Effector memory CD4-positive, alpha-beta T cell (primary cell): ENCODE data around the gene NPAS3.

ENCODE experiments used
- DNase-seq, 3 donors: peaks; one replicate each; pipeline ENCODE4 v3.0.0-alpha.2; 2020
- H3K27ac ChIP-seq: 2 replicates; pipeline ENCODE4 v1.7.0; 2013; ENCODE audit warnings: mild to moderate bottlenecking, low read length, moderate library complexity; ENCODE audit not compliant: insufficient read depth, poor library complexity, severe bottlenecking
- H3K27me3 ChIP-seq: replicated peaks from 2 replicates; pipeline ENCODE4 v1.7.0; 2013; ENCODE audit warnings: mild to moderate bottlenecking, low read length; ENCODE audit not compliant: insufficient read depth, control insufficient read depth, poor library complexity, severe bottlenecking
- H3K36me3 ChIP-seq: 2 replicates; pipeline ENCODE4 v1.7.0; 2013; ENCODE audit warnings: mild to moderate bottlenecking, low read length, moderate library complexity; ENCODE audit not compliant: control insufficient read depth, insufficient read depth
- H3K4me1 ChIP-seq: 2 replicates; pipeline ENCODE4 v1.7.0; 2013; ENCODE audit warnings: low read length, mild to moderate bottlenecking; ENCODE audit not compliant: control insufficient read depth, insufficient read depth, poor library complexity, severe bottlenecking
- H3K4me3 ChIP-seq: 2 replicates; pipeline ENCODE4 v1.7.0; 2013; ENCODE audit warnings: low read length, low read depth, mild to moderate bottlenecking; ENCODE audit not compliant: insufficient read depth, poor library complexity, severe bottlenecking
- H3K9me3 ChIP-seq: 2 replicates; pipeline ENCODE4 v1.7.0; 2013; ENCODE audit warnings: mild to moderate bottlenecking, low read length, moderate library complexity; ENCODE audit not compliant: control insufficient read depth

NPAS3 gene

DNA sequence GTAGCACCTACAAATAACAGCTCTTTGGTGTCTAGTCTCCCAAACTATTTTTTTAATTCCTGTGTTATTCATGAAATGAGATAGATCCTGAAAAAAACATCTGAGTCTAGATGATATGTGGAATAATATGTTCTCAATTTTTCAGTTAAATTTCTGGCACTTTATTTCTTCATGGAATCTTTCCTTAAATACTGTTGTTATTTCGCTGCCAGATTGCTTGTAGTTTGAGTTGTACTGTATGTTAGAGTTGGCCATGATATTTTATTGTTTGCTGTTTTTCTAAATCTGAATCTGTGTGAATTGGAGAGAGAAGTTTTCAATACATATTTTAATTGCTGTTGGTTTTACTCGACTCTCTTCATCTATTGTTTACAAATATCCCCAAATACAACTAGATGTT is 511.7 kb downstream of the NPAS3 start:
- Histone ChIP-seq H3K9me3 (no peaks in the 10 kb centered on the region), H3K4me3 (no peak overlapping the region), H3K36me3 (no peaks in the 10 kb centered on the region), H3K27me3 (no peaks in the 10 kb centered on the region), H3K27ac (no peak overlapping the region), H3K4me1 (no peaks in the 10 kb centered on the region)
- DNase-seq = no peak

DNA sequence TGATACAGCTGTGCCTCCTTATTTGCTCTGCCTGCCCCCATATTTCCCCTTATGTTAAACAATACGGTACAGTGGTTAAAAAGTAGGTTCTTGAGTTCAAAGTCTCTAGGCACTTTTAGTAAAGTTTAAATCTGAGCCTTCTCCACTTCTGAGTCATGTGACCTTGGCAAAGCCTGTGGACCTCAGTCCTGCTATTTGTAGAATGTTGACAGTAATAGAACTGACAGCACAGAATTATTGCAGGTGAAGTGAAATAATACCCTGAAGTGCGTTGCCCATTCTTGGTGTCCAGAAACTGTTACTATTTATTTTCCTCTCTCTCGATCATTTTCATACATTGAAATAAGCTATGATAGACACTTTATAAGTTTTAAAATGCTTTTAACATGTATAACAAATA is 512.5 kb downstream of the NPAS3 start:
- H3K4me1 ChIP-seq = no peaks in the 10 kb centered on the region
- H3K4me3 ChIP-seq = no peak overlapping the region
- H3K9me3 ChIP-seq = no peaks in the 10 kb centered on the region
- H3K36me3 ChIP-seq = no peaks in the 10 kb centered on the region
- no peaks in the 10 kb centered on the region for H3K27me3 ChIP-seq
- DNase-seq = no peak
- no peak overlapping the region for H3K27ac ChIP-seq

DNA sequence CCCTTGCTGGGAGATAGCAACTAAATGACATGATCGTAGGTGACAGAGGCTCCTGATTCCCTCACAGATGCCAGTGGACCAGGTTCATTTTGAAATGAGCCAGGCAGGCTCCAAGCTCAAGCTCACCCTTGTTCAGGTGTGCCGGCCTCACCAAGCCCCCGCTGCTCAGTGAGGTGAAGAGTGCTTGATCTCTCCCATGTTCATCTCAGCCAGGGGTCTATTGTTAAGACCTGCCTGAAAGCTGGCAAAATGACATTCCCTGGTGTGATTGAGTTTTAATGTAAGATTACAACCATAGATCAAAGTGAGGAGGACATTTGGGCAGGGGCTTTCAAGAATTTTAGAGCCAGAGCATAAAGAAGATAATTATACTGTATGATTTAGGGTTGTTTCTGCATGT is 514.3 kb downstream of the NPAS3 start:
- Histone ChIP-seq H3K36me3 (no peaks in the 10 kb centered on the region), H3K4me3 (no peak overlapping the region)
- DNase-seq = no peak

DNA sequence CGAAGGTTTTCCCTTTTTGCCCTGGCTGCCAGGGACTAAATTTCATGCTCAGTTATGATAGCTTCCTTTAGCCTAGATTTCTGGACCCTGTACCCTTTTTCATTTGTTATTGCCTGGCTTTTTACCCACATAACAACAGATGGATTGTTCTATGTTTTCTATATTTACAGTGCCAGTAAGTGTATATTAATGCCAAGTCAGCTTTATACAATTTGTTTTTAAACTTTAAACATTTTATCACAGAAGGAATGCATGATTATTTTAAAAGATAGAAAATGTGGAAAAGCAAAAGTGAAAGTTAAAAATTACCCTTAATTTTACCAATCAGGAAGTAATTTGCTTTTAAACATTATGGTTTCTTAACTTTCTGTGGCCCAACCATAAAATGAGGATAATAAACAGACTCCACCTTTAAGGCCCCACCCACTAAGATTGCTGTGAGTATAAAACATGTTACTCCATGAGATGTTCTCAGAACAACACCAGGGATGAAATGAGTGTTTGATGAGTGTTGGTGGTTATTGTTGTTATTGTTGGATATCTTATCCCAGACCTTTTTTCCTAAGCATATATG is 515.4 kb downstream of the NPAS3 start:
- Histone ChIP-seq H3K27ac (no peak overlapping the region), H3K4me1 (no peaks in the 10 kb centered on the region), H3K4me3 (no peak overlapping the region), H3K9me3 (no peaks in the 10 kb centered on the region), H3K27me3 (no peaks in the 10 kb centered on the region), H3K36me3 (no peaks in the 10 kb centered on the region)
- DNase-seq = no peak

More for the DNA sequence above, 514.3 kb downstream of the NPAS3 start:
- Histone ChIP-seq H3K9me3 (no peaks in the 10 kb centered on the region), H3K27ac (no peak overlapping the region), H3K4me1 (no peaks in the 10 kb centered on the region), H3K27me3 (no peaks in the 10 kb centered on the region)

DNA sequence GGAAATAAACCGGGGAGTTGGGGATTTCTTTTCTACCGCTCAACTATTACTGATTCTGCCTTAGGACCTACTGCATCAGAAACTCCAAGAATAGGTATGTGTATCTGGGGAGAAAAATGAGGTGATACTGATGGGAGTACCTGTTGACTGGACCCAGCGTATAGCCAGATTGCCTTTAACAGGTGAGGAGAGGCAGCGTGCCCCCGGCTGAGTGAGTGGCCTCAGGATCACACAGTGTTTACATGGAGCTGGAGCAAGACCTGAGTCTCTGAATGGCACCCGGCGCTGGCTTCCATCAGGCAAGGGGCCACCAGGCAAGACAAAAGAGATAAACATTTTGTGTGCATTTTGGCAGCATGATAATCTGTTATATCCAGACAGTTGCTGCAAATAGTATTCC is 516.0 kb downstream of the NPAS3 start:
- no peak overlapping the region for H3K27ac ChIP-seq
- no peaks in the 10 kb centered on the region for H3K27me3 ChIP-seq
- no peak for DNase-seq
- no peaks in the 10 kb centered on the region for H3K36me3 ChIP-seq
- H3K4me1 ChIP-seq = no peaks in the 10 kb centered on the region
- no peaks in the 10 kb centered on the region for H3K9me3 ChIP-seq
- H3K4me3 ChIP-seq = no peak overlapping the region

DNA sequence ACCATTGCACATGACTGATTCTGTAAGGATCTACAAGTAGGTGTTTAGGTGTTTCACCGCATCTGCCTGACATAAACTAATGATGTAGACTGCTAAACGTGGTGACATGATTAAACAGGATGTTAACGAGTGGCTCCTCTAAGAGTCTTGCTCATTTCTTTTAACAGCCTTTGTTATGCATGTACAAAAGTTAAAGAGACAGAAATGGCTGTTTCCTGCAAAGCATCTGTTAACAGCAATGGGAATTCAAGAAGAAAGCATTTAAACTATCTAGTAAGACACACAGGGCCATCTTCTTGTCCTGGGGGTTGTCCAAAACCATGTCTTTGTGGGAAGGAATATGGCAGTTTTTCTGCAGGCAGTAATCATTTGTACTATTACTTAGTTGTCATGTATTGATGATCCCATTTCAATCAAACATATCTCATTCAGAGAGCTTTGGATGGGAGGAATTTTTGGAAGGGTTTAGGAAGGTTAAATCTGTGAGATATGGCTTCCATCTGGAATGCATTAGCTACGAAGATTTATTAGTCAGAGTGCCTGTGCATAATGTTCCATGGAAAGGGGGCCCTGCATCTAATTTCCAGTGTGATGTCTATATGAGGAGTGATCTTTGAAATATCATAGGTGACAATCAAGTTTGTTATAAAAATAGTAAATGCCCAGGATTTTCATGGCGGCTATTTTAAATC is 517.1 kb downstream of the NPAS3 start:
- no peak for DNase-seq
- Histone ChIP-seq H3K36me3 (no peaks in the 10 kb centered on the region), H3K27me3 (no peaks in the 10 kb centered on the region), H3K27ac (no peak overlapping the region), H3K4me3 (no peak overlapping the region), H3K4me1 (no peaks in the 10 kb centered on the region), H3K9me3 (no peaks in the 10 kb centered on the region)

DNA sequence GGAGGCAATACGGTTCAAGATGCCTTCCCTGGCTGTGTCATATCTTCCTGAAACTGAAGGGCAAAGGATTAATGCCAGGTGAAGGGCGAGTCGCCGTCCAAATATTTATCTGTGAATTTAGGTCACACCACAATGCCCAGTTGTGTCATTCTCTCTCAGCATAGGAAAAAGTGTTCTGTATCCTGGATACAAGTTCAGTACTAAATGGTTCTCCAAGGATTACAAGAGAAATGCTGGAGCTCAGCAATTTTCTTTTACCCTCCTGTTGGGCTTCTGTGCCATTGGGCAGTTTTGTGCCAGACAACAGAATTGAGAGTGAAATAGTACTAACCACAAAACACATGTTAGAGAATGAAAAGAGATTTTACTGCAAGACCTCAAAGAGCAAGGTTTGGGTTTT is 518.3 kb downstream of the NPAS3 start:
- H3K9me3 ChIP-seq = no peaks in the 10 kb centered on the region
- DNase-seq = no peak
- no peaks in the 10 kb centered on the region for H3K27me3 ChIP-seq
- H3K36me3 ChIP-seq = no peaks in the 10 kb centered on the region
- H3K4me3 ChIP-seq = no peak overlapping the region
- no peaks in the 10 kb centered on the region for H3K4me1 ChIP-seq
- no peak overlapping the region for H3K27ac ChIP-seq

DNA sequence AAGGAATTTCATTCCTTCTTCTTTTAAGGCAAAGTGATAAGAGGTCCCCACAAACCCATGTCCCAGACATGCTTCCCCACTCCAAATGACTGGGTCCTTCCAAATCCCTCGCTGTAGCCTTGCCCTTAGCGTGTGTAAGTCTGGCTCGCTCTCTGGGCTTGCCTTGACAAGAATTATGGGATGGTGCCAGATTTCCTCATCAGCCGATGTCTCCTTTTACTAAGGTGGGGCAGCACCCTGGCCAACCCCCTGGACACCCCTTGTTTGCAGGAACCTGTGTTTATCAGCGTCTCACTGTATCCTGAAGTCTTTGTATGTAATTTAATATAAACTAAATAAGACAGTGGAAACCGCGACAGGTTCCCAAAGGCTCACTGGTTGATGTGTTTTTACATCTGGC is 518.9 kb downstream of the NPAS3 start:
- no peak overlapping the region for H3K27ac ChIP-seq

DNA sequence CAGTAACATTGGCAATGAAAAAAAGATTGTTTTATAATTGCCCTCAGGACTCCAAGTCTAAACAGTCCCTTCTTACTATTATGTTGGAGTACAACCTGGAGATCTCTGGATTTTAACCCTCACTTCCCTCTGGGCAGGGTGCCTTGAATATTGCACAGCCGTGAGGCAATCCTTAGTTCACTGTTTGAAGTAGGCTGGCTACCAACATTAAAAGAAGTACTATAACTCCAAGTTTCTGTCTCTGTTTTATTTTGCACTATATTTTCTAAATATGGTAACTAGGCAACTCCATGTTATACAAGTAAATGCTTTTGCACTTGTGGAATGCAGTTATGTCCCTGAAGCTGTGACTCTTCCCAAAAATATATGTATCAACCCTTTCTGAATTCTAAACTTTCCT is 521.5 kb downstream of the NPAS3 start:
- no peaks in the 10 kb centered on the region for H3K9me3 ChIP-seq
- H3K4me1 ChIP-seq = no peaks in the 10 kb centered on the region
- H3K27me3 ChIP-seq = no peaks in the 10 kb centered on the region
- H3K27ac ChIP-seq = no peak overlapping the region
- no peak overlapping the region for H3K4me3 ChIP-seq
- H3K36me3 ChIP-seq = no peaks in the 10 kb centered on the region
- DNase-seq = no peak

More for the DNA sequence above, 518.9 kb downstream of the NPAS3 start:
- Histone ChIP-seq H3K4me1 (no peaks in the 10 kb centered on the region), H3K36me3 (no peaks in the 10 kb centered on the region), H3K27me3 (no peaks in the 10 kb centered on the region), H3K9me3 (no peaks in the 10 kb centered on the region), H3K4me3 (no peak overlapping the region)
- no peak for DNase-seq

DNA sequence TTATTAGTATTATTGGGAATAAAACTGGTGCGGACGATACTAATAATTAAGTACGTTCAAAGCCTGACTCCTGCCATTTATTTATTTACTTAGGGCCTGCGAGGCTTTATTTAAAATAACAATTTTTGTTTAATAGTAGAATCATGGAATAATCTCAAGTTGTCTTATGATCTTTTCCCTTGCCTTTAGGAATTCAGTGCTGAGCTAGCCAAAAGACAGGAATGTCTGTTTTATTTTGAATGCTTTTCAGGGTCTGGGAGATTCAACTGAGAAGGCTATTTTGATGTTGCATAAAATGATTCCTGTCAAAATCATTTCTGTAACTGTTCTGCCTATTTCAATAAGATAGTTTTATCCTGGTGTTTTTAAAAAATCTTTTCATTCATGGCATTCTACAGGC is 522.4 kb downstream of the NPAS3 start:
- no peaks in the 10 kb centered on the region for H3K36me3 ChIP-seq
- no peak for DNase-seq

More for the DNA sequence above, 522.4 kb downstream of the NPAS3 start:
- H3K9me3 ChIP-seq = no peaks in the 10 kb centered on the region
- no peak overlapping the region for H3K27ac ChIP-seq
- H3K4me3 ChIP-seq = no peak overlapping the region
- H3K4me1 ChIP-seq = no peaks in the 10 kb centered on the region
- no peaks in the 10 kb centered on the region for H3K27me3 ChIP-seq
